Prostate gland (tissue), 2 donors: Measurements from ENCODE around the gene ZNF83.

Source experiments
- CTCF ChIP-seq, 4 experiments: fragments of 200-600 bp in 2 of 4; fragments of 450-650 bp in 2 of 4; sonication (generic) in 2 of 4; IDR thresholded peaks; 1 replicate in 3 of 4; 2 replicates in 1 of 4; pipeline ENCODE4 v1.5.1; 2016 to 2019; ENCODE audit warnings: antibody characterized with exemption in 4 of 4, mild to moderate bottlenecking in 2 of 4, moderate library complexity in 2 of 4
- POLR2A ChIP-seq: fragments of 450-650 bp; IDR thresholded peaks from one replicate; pipeline ENCODE4 v1.6.1; 2016; ENCODE audit warnings: antibody characterized with exemption, mild to moderate bottlenecking

GRCh38 chr19:52658595-52658994 lies 20.4 kb upstream of the ZNF83 start:
- no peak for TF ChIP-seq POLR2A
- no peak for TF ChIP-seq CTCF (IDR thresholded peaks at IDR 0.05)
